ENCODE results near the gene DSCAML1. TPM values are rescaled to one million over a fixed set of nuclear protein-coding genes. Genes with fewer than 3 reads are reported as not detected.

Gene DSCAML1
- total and polyA plus RNA-seq, 3 donors from 2014 or later: 1.6 to 6.1 (median 3.0) TPM

DNA sequence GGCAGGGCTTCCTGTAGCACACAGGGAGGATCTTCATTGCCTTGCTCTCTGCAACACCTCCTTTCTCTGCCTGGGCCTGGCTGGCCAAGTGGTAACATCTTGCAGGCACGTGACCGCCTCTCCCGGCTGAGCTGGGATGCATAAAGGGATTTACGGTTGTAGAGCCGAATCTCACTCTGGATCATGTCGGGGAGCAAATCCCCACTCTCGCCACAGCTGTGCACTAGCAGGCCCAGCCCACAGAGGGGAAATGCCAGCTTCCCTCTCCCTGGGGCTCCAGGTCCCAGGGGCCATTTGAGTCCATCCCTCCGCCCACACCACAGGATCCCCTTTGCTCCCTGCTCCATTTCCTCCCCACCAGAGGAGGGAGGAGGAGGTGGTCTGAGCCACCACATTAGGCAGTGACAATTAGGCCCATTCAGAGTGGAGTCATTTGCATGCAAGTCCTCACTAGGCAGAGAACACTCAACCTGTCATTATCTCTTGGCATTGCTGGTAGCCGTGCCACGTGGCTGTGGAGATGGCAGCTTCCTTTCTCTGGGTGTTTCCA lies 196.7 kb downstream of the DSCAML1 start:
- DNase-seq: no peak
- intact Hi-C loops (cut with DNase I; ENCODE audit: low total_unique reads): no loop called here

DNA sequence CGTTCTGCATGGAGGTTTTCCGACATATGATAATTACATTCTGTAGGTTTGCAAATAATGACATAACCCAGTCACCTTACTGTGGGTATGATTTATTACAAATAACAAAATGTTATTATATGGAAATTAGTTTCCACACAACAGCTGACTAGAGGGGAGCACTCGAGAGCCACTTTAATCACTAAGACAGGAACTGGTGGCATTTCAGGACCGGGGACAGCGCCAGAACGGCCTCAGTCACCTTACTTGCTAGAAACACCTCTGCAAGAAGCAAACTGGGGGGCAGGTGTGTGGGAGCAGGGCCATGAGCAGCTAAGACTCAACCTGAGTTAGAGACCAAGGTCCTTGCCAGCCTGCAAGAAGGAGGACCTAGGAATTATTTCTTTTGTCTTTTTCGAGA lies 199.9 kb downstream of the DSCAML1 start:
- no peaks in the 10 kb centered on the region for H3K9me3 ChIP-seq
- no peaks in the 10 kb centered on the region for H3K27me3 ChIP-seq
- WGBS, 2 donors: 60 to 66% methylated on average over 7 of the region's 7 CpGs
- H3K36me3 ChIP-seq (ENCODE audit: low read depth, missing control alignments): no peaks in the 10 kb centered on the region
- H3K4me1 ChIP-seq: no peaks in the 10 kb centered on the region
- no peak for TF ChIP-seq POLR2A (IDR thresholded peaks at IDR 0.05)
- TF ChIP-seq, protein P1, sequence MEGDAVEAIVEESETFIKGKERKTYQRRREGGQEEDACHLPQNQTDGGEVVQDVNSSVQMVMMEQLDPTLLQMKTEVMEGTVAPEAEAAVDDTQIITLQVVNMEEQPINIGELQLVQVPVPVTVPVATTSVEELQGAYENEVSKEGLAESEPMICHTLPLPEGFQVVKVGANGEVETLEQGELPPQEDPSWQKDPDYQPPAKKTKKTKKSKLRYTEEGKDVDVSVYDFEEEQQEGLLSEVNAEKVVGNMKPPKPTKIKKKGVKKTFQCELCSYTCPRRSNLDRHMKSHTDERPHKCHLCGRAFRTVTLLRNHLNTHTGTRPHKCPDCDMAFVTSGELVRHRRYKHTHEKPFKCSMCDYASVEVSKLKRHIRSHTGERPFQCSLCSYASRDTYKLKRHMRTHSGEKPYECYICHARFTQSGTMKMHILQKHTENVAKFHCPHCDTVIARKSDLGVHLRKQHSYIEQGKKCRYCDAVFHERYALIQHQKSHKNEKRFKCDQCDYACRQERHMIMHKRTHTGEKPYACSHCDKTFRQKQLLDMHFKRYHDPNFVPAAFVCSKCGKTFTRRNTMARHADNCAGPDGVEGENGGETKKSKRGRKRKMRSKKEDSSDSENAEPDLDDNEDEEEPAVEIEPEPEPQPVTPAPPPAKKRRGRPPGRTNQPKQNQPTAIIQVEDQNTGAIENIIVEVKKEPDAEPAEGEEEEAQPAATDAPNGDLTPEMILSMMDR (IDR thresholded peaks at IDR 0.05): no peak
- no peak overlapping the region for H3K4me3 ChIP-seq
- H3K27ac ChIP-seq: no peak overlapping the region
- DNase-seq: peak; percentile 22
- intact Hi-C loops (cut with DNase I; ENCODE audit: low total_unique reads): no loop called here

More for the DNA sequence above, 196.7 kb downstream of the DSCAML1 start:
- Histone ChIP-seq H3K9me3 (no peaks in the 10 kb centered on the region), H3K4me3 (no peak overlapping the region), H3K4me1 (no peaks in the 10 kb centered on the region), H3K27me3 (no peaks in the 10 kb centered on the region), H3K36me3 (ENCODE audit: low read depth, missing control alignments) (no peaks in the 10 kb centered on the region), H3K27ac (no peak overlapping the region)
- WGBS, 2 donors: 78 to 96% methylated on average over 9 of the region's 10 CpGs
- no peak for TF ChIP-seq POLR2A (IDR thresholded peaks at IDR 0.05)
- TF ChIP-seq, protein P1 (IDR thresholded peaks at IDR 0.05): no peak

DNA sequence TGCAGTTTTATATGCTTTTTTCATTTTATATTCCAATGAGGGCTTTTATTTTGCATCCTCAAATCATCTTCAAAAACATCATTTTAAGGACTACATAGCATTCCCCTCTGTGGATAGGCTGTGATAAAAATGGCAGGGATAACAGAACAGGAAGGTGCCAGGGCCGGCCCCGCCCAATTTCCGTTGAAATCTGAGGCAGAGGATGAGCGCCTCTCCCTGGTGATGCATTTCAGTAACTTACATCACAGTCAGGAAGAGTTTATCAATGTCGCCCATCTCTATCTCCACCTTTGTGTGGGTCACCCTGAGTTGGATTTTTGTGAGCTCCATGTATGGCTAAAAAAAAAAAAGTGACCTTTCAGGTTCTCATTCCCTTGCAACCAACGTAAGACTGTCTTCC lies 201.6 kb downstream of the DSCAML1 start:
- no peak overlapping the region for H3K4me3 ChIP-seq
- no peaks in the 10 kb centered on the region for H3K36me3 ChIP-seq (ENCODE audit: low read depth, missing control alignments)
- intact Hi-C loops (cut with DNase I; ENCODE audit: low total_unique reads): no loop called here
- H3K27ac ChIP-seq: no peak overlapping the region
- WGBS, 2 donors: 73 to 78% methylated on average over 6 of the region's 6 CpGs
- no peaks in the 10 kb centered on the region for H3K9me3 ChIP-seq
- TF ChIP-seq, protein P1 (IDR thresholded peaks at IDR 0.05): no peak
- TF ChIP-seq POLR2A (IDR thresholded peaks at IDR 0.05): no peak
- DNase-seq: no peak
- H3K4me1 ChIP-seq: no peaks in the 10 kb centered on the region
- H3K27me3 ChIP-seq: no peaks in the 10 kb centered on the region

DNA sequence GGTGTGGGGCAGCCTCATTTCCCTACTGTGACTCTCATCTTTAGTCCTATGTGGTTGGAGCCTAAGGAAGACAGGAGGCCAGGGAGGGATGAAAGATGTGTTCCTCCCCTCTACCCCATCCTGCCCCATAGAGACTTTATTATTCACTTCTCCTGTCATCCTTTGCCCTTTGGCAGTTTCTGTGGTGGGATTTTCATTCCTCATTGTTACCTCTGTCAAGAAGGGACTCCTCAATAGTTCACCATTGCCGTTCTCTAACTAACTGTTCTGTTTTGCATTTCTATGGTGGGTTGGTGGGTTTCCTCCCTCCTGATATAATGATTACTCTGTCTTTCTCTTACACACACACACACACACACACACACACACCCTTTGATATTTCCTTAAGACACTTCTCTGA lies 202.3 kb downstream of the DSCAML1 start:
- 80 to 84% methylated on average over 1 of the region's 1 CpG for WGBS, 2 donors
- Histone ChIP-seq H3K4me1 (no peaks in the 10 kb centered on the region), H3K36me3 (ENCODE audit: low read depth, missing control alignments) (no peaks in the 10 kb centered on the region), H3K27ac (no peak overlapping the region), H3K9me3 (no peaks in the 10 kb centered on the region), H3K27me3 (no peaks in the 10 kb centered on the region), H3K4me3 (no peak overlapping the region)
- intact Hi-C loops (cut with DNase I; ENCODE audit: low total_unique reads): no loop called here
- DNase-seq: no peak
- TF ChIP-seq, protein P1 (IDR thresholded peaks at IDR 0.05): no peak
- no peak for TF ChIP-seq POLR2A (IDR thresholded peaks at IDR 0.05)

DNA sequence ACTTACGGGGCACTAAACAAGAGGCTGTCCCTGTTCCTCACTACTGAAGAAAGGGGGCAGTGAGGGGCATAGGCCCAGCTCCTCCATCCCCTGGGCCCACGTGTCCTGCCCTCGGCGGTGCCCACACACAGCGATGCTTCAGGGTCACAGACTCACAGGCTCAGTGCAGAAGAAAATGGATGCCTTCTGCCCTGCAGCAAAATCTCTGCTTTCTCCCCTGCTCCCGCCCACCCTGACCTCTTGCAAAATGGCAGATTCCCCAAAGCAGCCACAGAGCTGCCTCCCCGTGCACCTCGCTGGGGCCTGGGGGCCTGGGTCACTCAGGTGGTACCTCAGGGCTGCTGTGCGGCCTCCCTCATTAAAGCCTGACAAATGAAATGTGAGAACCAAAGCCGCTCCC lies 204.0 kb downstream of the DSCAML1 start:
- Histone ChIP-seq H3K36me3 (ENCODE audit: low read depth, missing control alignments) (no peaks in the 10 kb centered on the region), H3K9me3 (no peaks in the 10 kb centered on the region), H3K27ac (no peak overlapping the region), H3K27me3 (no peaks in the 10 kb centered on the region), H3K4me3 (no peak overlapping the region), H3K4me1 (no peaks in the 10 kb centered on the region)
- no peak for TF ChIP-seq POLR2A (IDR thresholded peaks at IDR 0.05)
- TF ChIP-seq, protein P1 (IDR thresholded peaks at IDR 0.05): no peak
- no peak for DNase-seq
- 86 to 91% methylated on average over 8 to 10 of the region's 10 CpGs for WGBS, 2 donors
- intact Hi-C loops (cut with DNase I; ENCODE audit: low total_unique reads): no loop called here

Measured in testis (tissue), 3 donors.